Panc1 (cell line): ENCODE measurements around the gene POU3F1. TPM values are rescaled to one million over a fixed set of nuclear protein-coding genes. Genes with fewer than 3 reads are reported as not detected.

Source experiments
- ATAC-seq: fragments of 200-7000 bp; cut with Tn5 transposase; 2 replicates; pipeline ENCODE4 v1.9.1; 2020; ENCODE audit warnings: mild to moderate bottlenecking, moderate library complexity
- BruUV-seq: library from RNA; stranded (reverse); fragments of 400-500 nt; replicated peaks from 2 replicates; lab custom pipeline; 2021; lab: Mats Ljungman, UMichigan
- CTCF ChIA-PET: fragments of 300-600 bp; sonication (Branson Sonifier 250); formaldehyde crosslinking; loops from one replicate; lab custom pipeline; 2022; ENCODE audit warnings: antibody characterized with exemption; lab: Charles Lee
- POLR2A ChIA-PET: fragments of 300-600 bp; sonication (Branson Sonifier 250); formaldehyde crosslinking; loops from one replicate; lab custom pipeline; 2022; ENCODE audit warnings: antibody characterized with exemption; lab: Charles Lee
- DNase-seq: peaks from one replicate; pipeline ENCODE4 v3.0.0-alpha.2; 2010; ENCODE audit warnings: low read depth, low spot score
- H3K27ac ChIP-seq: 2 replicates; pipeline ENCODE4 v1.5.1; 2011; ENCODE audit warnings: mild to moderate bottlenecking, low read length, inconsistent platforms
- H3K27me3 ChIP-seq: fragments of 200-500 bp; sonication (Bioruptor generic); 2 replicates; pipeline ENCODE4 v1.6.0; 2014; ENCODE audit warnings: low read length, inconsistent platforms; ENCODE audit not compliant: control insufficient read depth, insufficient read depth
- H3K36me3 ChIP-seq: fragments of 200-500 bp; sonication (Bioruptor generic); 2 replicates; pipeline ENCODE4 v1.5.1; 2014; ENCODE audit warnings: inconsistent platforms, mild to moderate bottlenecking, low read length, moderate library complexity; ENCODE audit not compliant: control insufficient read depth, insufficient read depth
- H3K4me1 ChIP-seq: 2 replicates; pipeline ENCODE4 v1.5.1; 2011; ENCODE audit warnings: inconsistent platforms, mild to moderate bottlenecking, low read length, moderate library complexity; ENCODE audit not compliant: control insufficient read depth, insufficient read depth
- H3K4me3 ChIP-seq, 2 experiments: 2 replicates each; pipeline ENCODE4 v1.5.1; 2011 to 2012; ENCODE audit warnings: low read depth in 2 of 2, low read length in 2 of 2, mild to moderate bottlenecking in 2 of 2, inconsistent platforms in 1 of 2, moderate library complexity in 1 of 2
- H3K9me3 ChIP-seq: fragments of 200-500 bp; sonication (Bioruptor generic); 2 replicates; pipeline ENCODE4 v1.5.1; 2014; ENCODE audit warnings: low read depth, mild to moderate bottlenecking, inconsistent platforms, low read length, moderate library complexity; ENCODE audit not compliant: control insufficient read depth, insufficient read depth
- POLR2AphosphoS5 ChIP-seq: IDR thresholded peaks from 2 replicates; pipeline ENCODE4 v1.6.1; 2012; ENCODE audit warnings: mild to moderate bottlenecking, low read depth, low read length, moderate library complexity
- SIN3A ChIP-seq: IDR thresholded peaks from 2 replicates; pipeline ENCODE4 v1.6.1; 2012; ENCODE audit warnings: low read depth, mild to moderate bottlenecking, low read length, moderate library complexity, borderline replicate concordance; ENCODE audit not compliant: insufficient read depth
- TCF7L2 ChIP-seq: IDR thresholded peaks from 2 replicates; pipeline ENCODE4 v1.6.1; 2011; ENCODE audit warnings: mild to moderate bottlenecking, low read depth, low read length, inconsistent platforms
- in situ Hi-C: cut with HindIII; loops from 2 replicates; pipeline ENCODE4 v1.10.0; 2016; ENCODE audit warnings: low sequenced_read_pairs, low pct_unique_long_range_greater_than_20kb
- intact Hi-C: fragments of 100-400 bp; cut with micrococcal nuclease; formaldehyde crosslinking; loops from one replicate; pipeline ENCODE4 v1.10.0; 2022; ENCODE audit not compliant: unreplicated experiment
- total RNA-seq: library from RNA; stranded (reverse); gene quantifications from one replicate; pipeline ENCODE4 v1.2.1, GENCODE V29; 2021; ENCODE audit not compliant: unreplicated experiment
- TF ChIP-seq, protein P1 (sequence below): fragments of 450-650 bp; IDR thresholded peaks from 2 replicates; pipeline ENCODE4 v1.5.1; 2017; ENCODE audit warnings: mild to moderate bottlenecking
- TF ChIP-seq, protein P2 (sequence below), 2 experiments: IDR thresholded peaks; 2 replicates each; pipeline ENCODE4 v1.6.1; 2011 to 2012; ENCODE audit warnings: low read depth in 2 of 2, control low read depth in 1 of 2, low read length in 1 of 2, mild to moderate bottlenecking in 1 of 2, moderate library complexity in 1 of 2; ENCODE audit not compliant: insufficient read depth in 1 of 2

Gene POU3F1
- total RNA-seq, 1 experiment from 2014 or later: 0.08 TPM

DNA sequence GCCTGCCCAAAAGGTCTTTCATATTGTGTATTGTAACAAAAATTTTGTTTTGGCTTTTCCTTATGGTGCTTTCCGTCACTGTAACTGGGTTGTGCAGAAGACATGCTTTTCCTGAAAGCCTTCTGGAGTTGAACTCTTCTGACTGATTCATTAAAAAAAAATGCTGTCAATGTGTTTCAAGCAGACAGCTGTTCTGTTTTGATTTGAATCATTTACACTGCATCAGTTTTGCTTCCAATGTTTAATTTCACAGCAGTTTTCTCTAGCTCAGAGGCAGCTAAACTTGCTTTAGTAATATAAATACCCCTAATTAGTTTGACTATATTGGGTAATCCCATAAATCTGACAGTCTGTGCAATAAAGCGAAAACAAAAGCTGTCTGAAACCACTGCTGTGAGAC, 26.2 kb downstream of the POU3F1 start:
- ChIA-PET CTCF (interaction anchor here (0.5 kb wide), 1 partner anchor 816 kb away, joined by 6 read pairs; no protein-coding TSS in a partner anchor), POLR2A (no interaction called here)
- Histone ChIP-seq H3K4me1 (peaks cover 7% of the 10 kb centered on the region; the same call in 1 of the 2 replicates), H3K36me3 (peaks cover 35% of the 10 kb centered on the region), H3K9me3 (no peaks in the 10 kb centered on the region), H3K27ac (no peak overlapping the region), H3K4me3 (no peak overlapping the region), H3K27me3 (no peaks in the 10 kb centered on the region)
- BruUV-seq: no TSS peak
- DNase-seq (no peak), ATAC-seq (no peak)
- in situ Hi-C loops (no loop called here), intact Hi-C loops (no loop called here)
- TF ChIP-seq, protein P1, sequence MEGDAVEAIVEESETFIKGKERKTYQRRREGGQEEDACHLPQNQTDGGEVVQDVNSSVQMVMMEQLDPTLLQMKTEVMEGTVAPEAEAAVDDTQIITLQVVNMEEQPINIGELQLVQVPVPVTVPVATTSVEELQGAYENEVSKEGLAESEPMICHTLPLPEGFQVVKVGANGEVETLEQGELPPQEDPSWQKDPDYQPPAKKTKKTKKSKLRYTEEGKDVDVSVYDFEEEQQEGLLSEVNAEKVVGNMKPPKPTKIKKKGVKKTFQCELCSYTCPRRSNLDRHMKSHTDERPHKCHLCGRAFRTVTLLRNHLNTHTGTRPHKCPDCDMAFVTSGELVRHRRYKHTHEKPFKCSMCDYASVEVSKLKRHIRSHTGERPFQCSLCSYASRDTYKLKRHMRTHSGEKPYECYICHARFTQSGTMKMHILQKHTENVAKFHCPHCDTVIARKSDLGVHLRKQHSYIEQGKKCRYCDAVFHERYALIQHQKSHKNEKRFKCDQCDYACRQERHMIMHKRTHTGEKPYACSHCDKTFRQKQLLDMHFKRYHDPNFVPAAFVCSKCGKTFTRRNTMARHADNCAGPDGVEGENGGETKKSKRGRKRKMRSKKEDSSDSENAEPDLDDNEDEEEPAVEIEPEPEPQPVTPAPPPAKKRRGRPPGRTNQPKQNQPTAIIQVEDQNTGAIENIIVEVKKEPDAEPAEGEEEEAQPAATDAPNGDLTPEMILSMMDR: no peak
- TF ChIP-seq SIN3A (no peak), POLR2AphosphoS5 (no peak), TCF7L2 (no peak)
- TF ChIP-seq, protein P2, sequence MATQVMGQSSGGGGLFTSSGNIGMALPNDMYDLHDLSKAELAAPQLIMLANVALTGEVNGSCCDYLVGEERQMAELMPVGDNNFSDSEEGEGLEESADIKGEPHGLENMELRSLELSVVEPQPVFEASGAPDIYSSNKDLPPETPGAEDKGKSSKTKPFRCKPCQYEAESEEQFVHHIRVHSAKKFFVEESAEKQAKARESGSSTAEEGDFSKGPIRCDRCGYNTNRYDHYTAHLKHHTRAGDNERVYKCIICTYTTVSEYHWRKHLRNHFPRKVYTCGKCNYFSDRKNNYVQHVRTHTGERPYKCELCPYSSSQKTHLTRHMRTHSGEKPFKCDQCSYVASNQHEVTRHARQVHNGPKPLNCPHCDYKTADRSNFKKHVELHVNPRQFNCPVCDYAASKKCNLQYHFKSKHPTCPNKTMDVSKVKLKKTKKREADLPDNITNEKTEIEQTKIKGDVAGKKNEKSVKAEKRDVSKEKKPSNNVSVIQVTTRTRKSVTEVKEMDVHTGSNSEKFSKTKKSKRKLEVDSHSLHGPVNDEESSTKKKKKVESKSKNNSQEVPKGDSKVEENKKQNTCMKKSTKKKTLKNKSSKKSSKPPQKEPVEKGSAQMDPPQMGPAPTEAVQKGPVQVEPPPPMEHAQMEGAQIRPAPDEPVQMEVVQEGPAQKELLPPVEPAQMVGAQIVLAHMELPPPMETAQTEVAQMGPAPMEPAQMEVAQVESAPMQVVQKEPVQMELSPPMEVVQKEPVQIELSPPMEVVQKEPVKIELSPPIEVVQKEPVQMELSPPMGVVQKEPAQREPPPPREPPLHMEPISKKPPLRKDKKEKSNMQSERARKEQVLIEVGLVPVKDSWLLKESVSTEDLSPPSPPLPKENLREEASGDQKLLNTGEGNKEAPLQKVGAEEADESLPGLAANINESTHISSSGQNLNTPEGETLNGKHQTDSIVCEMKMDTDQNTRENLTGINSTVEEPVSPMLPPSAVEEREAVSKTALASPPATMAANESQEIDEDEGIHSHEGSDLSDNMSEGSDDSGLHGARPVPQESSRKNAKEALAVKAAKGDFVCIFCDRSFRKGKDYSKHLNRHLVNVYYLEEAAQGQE (IDR thresholded peaks at IDR 0.05; ENCODE audit: insufficient read depth in 1 of 2, low read depth in 2 of 2, low read length in 1 of 2): no peak

DNA sequence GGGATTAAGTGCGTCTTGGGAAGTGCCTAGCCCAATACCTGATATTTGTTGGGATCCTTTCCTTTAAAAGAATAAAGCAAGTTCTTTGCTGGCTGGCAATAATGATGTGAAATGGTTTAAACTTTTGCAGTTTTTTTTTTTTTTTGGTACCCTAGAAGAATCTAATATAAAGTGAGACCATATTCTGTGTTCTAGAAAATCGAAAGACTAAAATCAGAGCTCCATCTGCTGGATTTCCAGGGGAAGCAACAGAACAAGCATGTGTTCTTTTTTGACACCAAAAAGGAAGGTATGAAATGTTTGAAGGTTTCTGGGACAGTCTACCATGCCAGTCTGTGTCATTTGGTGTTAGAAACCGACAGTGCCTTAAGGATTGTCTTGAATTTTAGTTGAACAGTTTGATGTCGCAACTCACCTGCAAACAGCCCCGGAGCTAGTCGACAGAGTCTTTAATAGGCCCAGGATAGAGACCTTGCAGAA, 27.7 kb downstream of the POU3F1 start:
- DNase-seq (no peak), ATAC-seq (peak; percentile 71)
- intact Hi-C loops: loop anchor here (1.0 kb wide), 1 partner anchor 29 kb away; the partner anchor contains the start of gene SF3A3
- Histone ChIP-seq H3K4me1 (peaks cover 18% of the 10 kb centered on the region), H3K27ac (no peak overlapping the region), H3K36me3 (peaks cover 35% of the 10 kb centered on the region), H3K9me3 (no peaks in the 10 kb centered on the region), H3K27me3 (no peaks in the 10 kb centered on the region), H3K4me3 (no peak overlapping the region)
- ChIA-PET CTCF (interaction anchor here (0.6 to 0.7 kb wide), 8 partner anchors 17 to 552 kb away, joined by 3 to 8 read pairs (median 6); no protein-coding TSS in a partner anchor), POLR2A (interaction anchor here (0.6 kb wide), 1 partner anchor 50 kb away, joined by 3 read pairs; no protein-coding TSS in a partner anchor)
- TF ChIP-seq, protein P1: peak; percentile 78
- TF ChIP-seq POLR2AphosphoS5: no peak
- in situ Hi-C loops: no loop called here
- BruUV-seq: no TSS peak
